IMR-90 (cell line): ENCODE results near the gene IQCE. TPM values are rescaled to one million over a fixed set of nuclear protein-coding genes. Genes with fewer than 3 reads are reported as not detected.

Experiments used
- ATAC-seq: fragments of 200-7000 bp; cut with Tn5 transposase; 2 replicates; pipeline ENCODE4 v1.9.1; 2020; ENCODE audit warnings: low read depth, mild to moderate bottlenecking, moderate library complexity
- BruUV-seq: library from RNA; stranded (reverse); fragments of 400-500 nt; replicated peaks from 2 replicates; lab custom pipeline; 2021; lab: Mats Ljungman, UMichigan
- CTCF ChIA-PET: fragments of 300-600 bp; formaldehyde crosslinking; extraction: SDS; loops from one replicate; lab custom pipeline; 2021; ENCODE audit warnings: antibody characterized with exemption; lab: Yijun Ruan, JAX
- POLR2A ChIA-PET: fragments of 300-600 bp; sonication (Branson Sonifier 250); formaldehyde crosslinking; loops from one replicate; lab custom pipeline; 2022; ENCODE audit warnings: antibody characterized with exemption; ENCODE audit not compliant: unreplicated experiment; lab: Charles Lee
- DNase-seq: peaks from one replicate; pipeline ENCODE4 v3.0.0; 2013
- H2AFZ ChIP-seq: replicated peaks from 2 replicates; pipeline ENCODE3; 2013; ENCODE audit warnings: low read length, mild to moderate bottlenecking; ENCODE audit not compliant: poor library complexity
- H2AK5ac ChIP-seq: 2 replicates; pipeline ENCODE4 v1.6.1; 2013; ENCODE audit warnings: low read depth, low read length, inconsistent platforms
- H2AK9ac ChIP-seq: replicated peaks from 2 replicates; pipeline ENCODE3; 2013; ENCODE audit warnings: mild to moderate bottlenecking, low read depth, low read length, moderate library complexity; ENCODE audit not compliant: poor library complexity
- H2BK120ac ChIP-seq: 2 replicates; pipeline ENCODE4 v1.6.1; 2013; ENCODE audit warnings: low read depth, low read length, inconsistent platforms
- H2BK15ac ChIP-seq: 3 replicates; pipeline ENCODE4 v1.6.1; 2013; ENCODE audit warnings: low read depth, low read length, inconsistent platforms
- H2BK20ac ChIP-seq: 2 replicates; pipeline ENCODE4 v1.6.1; 2013; ENCODE audit warnings: low read depth, mild to moderate bottlenecking, inconsistent platforms, low read length, moderate library complexity
- H2BK5ac ChIP-seq: 2 replicates; pipeline ENCODE4 v1.6.1; 2013; ENCODE audit warnings: mild to moderate bottlenecking, low read depth, low read length, inconsistent platforms; ENCODE audit not compliant: poor library complexity, severe bottlenecking
- H3K14ac ChIP-seq: replicated peaks from 2 replicates; pipeline ENCODE4 v1.6.1; 2013; ENCODE audit warnings: low read depth, low read length, inconsistent platforms
- H3K18ac ChIP-seq: 2 replicates; pipeline ENCODE4 v1.6.1; 2013; ENCODE audit warnings: low read depth, low read length, control low read depth
- H3K23ac ChIP-seq: 2 replicates; pipeline ENCODE4 v1.6.1; 2013; ENCODE audit warnings: low read depth, low read length, inconsistent platforms
- H3K27ac ChIP-seq: 2 replicates; pipeline ENCODE4 v1.5.1; 2013; ENCODE audit warnings: mild to moderate bottlenecking, control low read depth, low read length; ENCODE audit not compliant: insufficient read depth
- H3K27me3 ChIP-seq: 2 replicates; pipeline ENCODE4 v1.6.1; 2013; ENCODE audit warnings: low read length; ENCODE audit not compliant: control insufficient read depth, insufficient read depth
- H3K36me3 ChIP-seq: 2 replicates; pipeline ENCODE4 v1.6.1; 2013; ENCODE audit warnings: low read length, mixed read lengths; ENCODE audit not compliant: control insufficient read depth, insufficient read depth
- H3K4ac ChIP-seq: 2 replicates; pipeline ENCODE4 v1.6.1; 2013; ENCODE audit warnings: low read depth, low read length, inconsistent platforms
- H3K4me1 ChIP-seq: 2 replicates; pipeline ENCODE4 v1.6.1; 2013; ENCODE audit warnings: low read length, mixed read lengths; ENCODE audit not compliant: control insufficient read depth, insufficient read depth
- H3K4me2 ChIP-seq: 2 replicates; pipeline ENCODE4 v1.6.1; 2013; ENCODE audit warnings: low read depth, mild to moderate bottlenecking, control low read depth, low read length, moderate library complexity
- H3K4me3 ChIP-seq: 2 replicates; pipeline ENCODE4 v1.5.1; 2013; ENCODE audit warnings: low read depth, mild to moderate bottlenecking, control low read depth, low read length, moderate library complexity; ENCODE audit not compliant: insufficient read depth
- H3K56ac ChIP-seq: 2 replicates; pipeline ENCODE4 v1.6.1; 2013; ENCODE audit warnings: low read length, inconsistent platforms; ENCODE audit not compliant: insufficient read depth; ENCODE audit errors: extremely low read depth
- H3K79me1 ChIP-seq, 2 experiments: 2 replicates each; pipeline ENCODE4 v1.6.1; 2013; ENCODE audit warnings: low read length in 2 of 2, inconsistent platforms in 1 of 2, low read depth in 1 of 2
- H3K9ac ChIP-seq: 2 replicates; pipeline ENCODE4 v1.6.1; 2013; ENCODE audit warnings: low read depth, low read length, control low read depth
- H3K9me1 ChIP-seq: 2 replicates; pipeline ENCODE4 v1.6.1; 2013; ENCODE audit warnings: low read length, inconsistent platforms; ENCODE audit not compliant: insufficient read depth
- H3K9me3 ChIP-seq: 2 replicates; pipeline ENCODE4 v1.6.1; 2013; ENCODE audit warnings: low read length; ENCODE audit not compliant: control insufficient read depth, insufficient read depth
- H4K20me1 ChIP-seq: 2 replicates; pipeline ENCODE4 v1.6.1; 2013; ENCODE audit warnings: low read length, inconsistent platforms; ENCODE audit not compliant: insufficient read depth
- H4K5ac ChIP-seq: 2 replicates; pipeline ENCODE4 v1.6.1; 2013; ENCODE audit warnings: mild to moderate bottlenecking, low read depth, low read length, control low read depth
- H4K8ac ChIP-seq, 2 experiments: 2 replicates each; pipeline ENCODE4 v1.6.1; 2013; ENCODE audit warnings: low read depth in 2 of 2, low read length in 2 of 2, control low read depth in 1 of 2, inconsistent platforms in 1 of 2
- H4K91ac ChIP-seq: 2 replicates; pipeline ENCODE4 v1.6.1; 2013; ENCODE audit warnings: low read depth, low read length, inconsistent platforms; ENCODE audit not compliant: insufficient read depth
- CEBPB ChIP-seq: IDR thresholded peaks from 2 replicates; pipeline ENCODE4 v1.6.1; 2012; ENCODE audit warnings: low read depth, low read length, improper control_type of control experiment
- MAZ ChIP-seq: IDR thresholded peaks from 2 replicates; pipeline ENCODE4 v1.6.1; 2012; ENCODE audit warnings: low read depth, mild to moderate bottlenecking, low read length, improper control_type of control experiment, moderate library complexity, borderline replicate concordance
- RAD21 ChIP-seq: IDR thresholded peaks from 2 replicates; pipeline ENCODE4 v1.6.1; 2012; ENCODE audit warnings: low read length, improper control_type of control experiment
- RFX5 ChIP-seq: IDR thresholded peaks from 2 replicates; pipeline ENCODE4 v1.8.0; 2012; ENCODE audit warnings: low read depth, mild to moderate bottlenecking, low read length, moderate library complexity
- WGBS, 2 experiments: methylation state at CpG; one replicate each; pipeline versions ENCODE4 v1.1.5 to v1.1.7; 2013; ENCODE audit warnings: missing lambda C conversion rate in 2 of 2; ENCODE audit not compliant: insufficient read length in 1 of 2; ENCODE audit errors: extremely low coverage in 2 of 2; 5-methylcytosine and 5-hydroxymethylcytosine counted together
- dilution Hi-C: fragments of 300-500 bp; cut with HindIII; formaldehyde crosslinking; loops from one replicate; pipeline ENCODE4 v1.14.3; 2018; ENCODE audit warnings: low sequenced_read_pairs; ENCODE audit not compliant: unreplicated experiment
- in situ Hi-C: fragments of 300-500 bp; cut with MboI; formaldehyde crosslinking; loops from 3 replicates; pipeline ENCODE4 v1.14.3; 2019; ENCODE audit warnings: low sequenced_read_pairs, inconsistent platforms, mixed read lengths
- intact Hi-C: fragments of 100-400 bp; cut with micrococcal nuclease; formaldehyde crosslinking; loops from 2 replicates; pipeline ENCODE4 v1.10.0; 2022
- polyA plus RNA-seq, 3 experiments: library from polyadenylated mRNA; depleted of rRNA; stranded (reverse); fragments of >200 nt; gene quantifications; 2 replicates each; pipeline ENCODE4 v1.2.3, GENCODE V29; 2012; ENCODE audit warnings: low replicate concordance in 1 of 3
- total RNA-seq: library from RNA; depleted of rRNA; stranded (reverse); fragments of >200 nt; gene quantifications from 2 replicates; pipeline ENCODE4 v1.2.3, GENCODE V29; 2012
- TF ChIP-seq, protein P1 (sequence below): fragments of 150-350 bp; IDR thresholded peaks from 2 replicates; pipeline ENCODE4 v1.6.1; 2016; ENCODE audit warnings: low read depth, mild to moderate bottlenecking, low read length, moderate library complexity, borderline replicate concordance
- TF ChIP-seq, protein P2 (sequence below): fragments of 150-350 bp; IDR thresholded peaks from 2 replicates; pipeline ENCODE4 v1.6.1; 2017; ENCODE audit warnings: mild to moderate bottlenecking, antibody characterized with exemption, low read length, low read depth

IQCE gene
- total and polyA plus RNA-seq, 2 of the 4 experiments (the other 2 are of a cell fraction), result 5.0 to 6.3 TPM

DNA sequence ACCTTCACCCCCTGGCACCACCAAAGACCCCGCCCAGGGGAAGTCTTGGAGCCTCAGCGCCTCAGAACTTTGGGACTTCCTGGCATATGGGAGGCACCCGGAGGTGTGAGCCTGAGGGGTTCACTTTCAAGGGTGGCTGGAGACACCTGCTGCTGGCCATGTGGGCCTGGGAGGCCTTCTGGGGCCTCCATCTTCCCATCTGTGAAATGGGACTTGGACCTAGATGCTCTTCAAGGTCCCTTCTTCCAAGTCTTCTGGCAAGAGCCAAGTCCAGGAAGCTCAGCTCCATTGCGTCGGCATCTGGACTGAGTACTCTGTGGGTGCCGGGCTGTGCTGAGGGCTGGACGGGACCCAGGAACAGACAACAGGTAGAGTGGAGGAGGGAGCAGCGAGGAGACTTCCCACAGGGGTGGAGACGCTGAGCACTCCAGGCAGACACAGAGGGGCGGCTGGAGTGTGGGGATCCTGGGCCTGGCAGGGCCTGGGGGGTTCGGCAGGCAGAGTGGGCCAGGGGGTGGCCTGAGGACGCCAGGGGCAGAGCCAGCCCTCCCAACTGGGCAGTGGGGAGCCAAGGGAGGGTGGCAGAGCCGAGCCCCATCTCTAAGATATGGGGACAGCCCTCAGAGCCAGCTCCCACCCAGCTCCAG lies 48.5 kb upstream of the IQCE start:
- no peak overlapping the region for H2BK120ac ChIP-seq
- no peak overlapping the region for H4K5ac ChIP-seq
- no peak overlapping the region for H2BK20ac ChIP-seq
- no peaks in the 10 kb centered on the region for H4K20me1 ChIP-seq
- ChIA-PET POLR2A (no interaction called here), CTCF (no interaction called here)
- H3K27me3 ChIP-seq, result peaks cover 1% of the 10 kb centered on the region; the same call in 1 of the 2 replicates
- H3K36me3 ChIP-seq, result no peaks in the 10 kb centered on the region
- H3K4me2 ChIP-seq, result no peak overlapping the region
- H3K4me3 ChIP-seq, result no peak overlapping the region
- H2AK9ac ChIP-seq, result peak overlapping the region; percentile 15
- no peaks in the 10 kb centered on the region for H3K9me3 ChIP-seq
- intact Hi-C loops (no loop called here), dilution Hi-C loops (no loop called here), in situ Hi-C loops (no loop called here)
- H4K8ac ChIP-seq, result no peak overlapping the region
- H3K18ac ChIP-seq, result no peak overlapping the region
- H3K27ac ChIP-seq, result no peak overlapping the region
- no peaks in the 10 kb centered on the region for H3K9me1 ChIP-seq
- no peaks in the 10 kb centered on the region for H3K79me1 ChIP-seq
- no peak overlapping the region for H3K56ac ChIP-seq
- H2BK5ac ChIP-seq, result no peak overlapping the region
- BruUV-seq, result no TSS peak
- WGBS, 2 experiments, result 90% methylated on average over 5 of the region's 13 CpGs; no CpG with 5 or more reads in 1 of the 2 experiments
- no peak overlapping the region for H3K4ac ChIP-seq
- ATAC-seq (no peak), DNase-seq (no peak)
- no peak overlapping the region for H2BK15ac ChIP-seq
- H3K4me1 ChIP-seq, result peaks cover 8% of the 10 kb centered on the region; the same call in 1 of the 2 replicates
- no peak overlapping the region for H4K91ac ChIP-seq
- TF ChIP-seq RFX5 (no peak), CEBPB (no peak), MAZ (no peak), RAD21 (no peak)
- TF ChIP-seq, protein P1, sequence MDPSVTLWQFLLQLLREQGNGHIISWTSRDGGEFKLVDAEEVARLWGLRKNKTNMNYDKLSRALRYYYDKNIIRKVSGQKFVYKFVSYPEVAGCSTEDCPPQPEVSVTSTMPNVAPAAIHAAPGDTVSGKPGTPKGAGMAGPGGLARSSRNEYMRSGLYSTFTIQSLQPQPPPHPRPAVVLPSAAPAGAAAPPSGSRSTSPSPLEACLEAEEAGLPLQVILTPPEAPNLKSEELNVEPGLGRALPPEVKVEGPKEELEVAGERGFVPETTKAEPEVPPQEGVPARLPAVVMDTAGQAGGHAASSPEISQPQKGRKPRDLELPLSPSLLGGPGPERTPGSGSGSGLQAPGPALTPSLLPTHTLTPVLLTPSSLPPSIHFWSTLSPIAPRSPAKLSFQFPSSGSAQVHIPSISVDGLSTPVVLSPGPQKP, result no peak
- TF ChIP-seq, protein P2, sequence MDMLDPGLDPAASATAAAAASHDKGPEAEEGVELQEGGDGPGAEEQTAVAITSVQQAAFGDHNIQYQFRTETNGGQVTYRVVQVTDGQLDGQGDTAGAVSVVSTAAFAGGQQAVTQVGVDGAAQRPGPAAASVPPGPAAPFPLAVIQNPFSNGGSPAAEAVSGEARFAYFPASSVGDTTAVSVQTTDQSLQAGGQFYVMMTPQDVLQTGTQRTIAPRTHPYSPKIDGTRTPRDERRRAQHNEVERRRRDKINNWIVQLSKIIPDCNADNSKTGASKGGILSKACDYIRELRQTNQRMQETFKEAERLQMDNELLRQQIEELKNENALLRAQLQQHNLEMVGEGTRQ, result no peak
- H3K9ac ChIP-seq, result no peak overlapping the region
- H3K14ac ChIP-seq, result no peak overlapping the region
- no peak overlapping the region for H2AFZ ChIP-seq
- H3K23ac ChIP-seq, result no peak overlapping the region
- H2AK5ac ChIP-seq, result no peak overlapping the region; the same call in 1 of the 2 replicates
